Hair follicular keratinocyte (primary cell): ENCODE measurements around the gene ZNF362. TPM values are rescaled to one million over a fixed set of nuclear protein-coding genes. Genes with fewer than 3 reads are reported as not detected.

ENCODE experiments used
- total RNA-seq: library from RNA; depleted of rRNA; stranded (reverse); fragments of >200 nt; gene quantifications from 2 replicates; pipeline ENCODE4 v1.2.3, GENCODE V29; 2015

ZNF362 gene
- 3.2 and 6.2 TPM in 2 replicates for total RNA-seq

GRCh38 chr1:33256471-33257206, at the start of gene ZNF362:
ZNF362 (plus strand) TSS chr1:33256492; CDS start chr1:33270575, 14,083 bp downstream.

DNA sequence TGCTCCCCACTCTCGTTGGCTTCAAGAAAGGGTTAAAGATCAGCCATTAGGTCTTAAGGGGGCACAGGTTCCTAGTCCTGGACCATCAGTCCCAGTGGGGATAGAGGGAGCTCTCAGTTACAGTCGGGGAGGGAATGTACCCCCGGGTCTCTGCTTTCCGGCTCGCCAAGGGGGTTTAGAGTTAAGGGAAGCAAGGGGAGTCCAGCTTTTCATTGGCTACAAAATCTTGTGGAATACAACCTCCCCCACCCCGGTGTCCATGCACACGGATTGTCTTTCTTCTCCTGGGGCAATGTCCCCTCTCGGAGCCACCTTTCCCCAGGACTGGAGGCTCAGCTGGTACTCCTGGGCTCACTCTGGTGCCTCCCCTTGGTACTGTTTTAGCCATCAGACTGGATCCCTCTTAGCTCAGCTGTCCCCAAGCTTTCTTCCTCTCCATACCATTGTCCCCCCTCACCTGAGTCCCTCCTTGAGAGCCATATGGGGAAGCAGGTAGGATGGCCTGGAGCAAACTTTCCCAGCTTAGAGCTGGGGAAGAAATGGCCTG, 64.4 kb downstream of the ZNF362 start, which contains the start of gene A3GALT2:
Gene A3GALT2 (minus strand): TSS at position 480 of the 547 bp plus-strand sequence. CDS start 0 bp downstream, at position 480.

Other genes with a start within 250 kb of the ZNF362 start
- gene AK2, start 219.6 kb upstream of the ZNF362 start, total RNA-seq, result 213 and 323 TPM in 2 replicates
- gene AZIN2, start 175.3 kb upstream of the ZNF362 start, total RNA-seq, result 1.3 and 6.8 TPM in 2 replicates
- 2.0 and 3.9 TPM in 2 replicates for gene TRIM62, start 74.4 kb upstream of the ZNF362 start, total RNA-seq
- gene A3GALT2, start 64.6 kb downstream of the ZNF362 start, total RNA-seq, result not detected in 2 replicates
- gene PHC2, start 174.6 kb downstream of the ZNF362 start, total RNA-seq, result 136 and 145 TPM in 2 replicates
- 3.2 and 4.5 TPM in 2 replicates for gene ZSCAN20, start 216.2 kb downstream of the ZNF362 start, total RNA-seq